Measurements from ENCODE around the gene SLC47A1. TPM values are rescaled to one million over a fixed set of nuclear protein-coding genes. Genes with fewer than 3 reads are reported as not detected.

Gene SLC47A1
- total and polyA plus RNA-seq, 2 of the 4 experiments (the other 2 are of a cell fraction), result not detected

- BruUV-seq (replicated peaks), result no TSS peak
- H3K79me1 ChIP-seq (ENCODE audit: low read depth in 1 of 2, low read length in 2 of 2), result no peaks in the 10 kb centered on the region
- H3K18ac ChIP-seq (ENCODE audit: low read depth, low read length), result no peak overlapping the region
- H4K20me1 ChIP-seq (ENCODE audit: insufficient read depth, low read length), result no peaks in the 10 kb centered on the region
- H2AK9ac ChIP-seq (replicated peaks; ENCODE audit: low read depth, low read length, poor library complexity), result no peak overlapping the region
- ATAC-seq (ENCODE audit: low read depth), result no peak
- H2BK15ac ChIP-seq (ENCODE audit: low read depth, low read length), result no peak overlapping the region
- H2BK120ac ChIP-seq (ENCODE audit: low read depth, low read length), result no peak overlapping the region
- H3K4me1 ChIP-seq (ENCODE audit: control insufficient read depth, insufficient read depth, low read length), result no peaks in the 10 kb centered on the region
- no peaks in the 10 kb centered on the region for H3K36me3 ChIP-seq (ENCODE audit: control insufficient read depth, insufficient read depth, low read length)
- H4K5ac ChIP-seq (ENCODE audit: low read depth, low read length), result no peak overlapping the region
- H2BK20ac ChIP-seq (ENCODE audit: low read depth, low read length), result no peak overlapping the region
- H2AFZ ChIP-seq (replicated peaks; ENCODE audit: low read length, poor library complexity), result no peak overlapping the region
- H3K9me3 ChIP-seq (ENCODE audit: control insufficient read depth, insufficient read depth, low read length), result no peaks in the 10 kb centered on the region
- H3K9me1 ChIP-seq (ENCODE audit: insufficient read depth, low read length), result no peaks in the 10 kb centered on the region
- no peak overlapping the region for H3K14ac ChIP-seq (replicated peaks; ENCODE audit: low read depth, low read length)
- POLR2A ChIA-PET (ENCODE audit: unreplicated experiment), result no interaction called here
- no peak overlapping the region for H4K8ac ChIP-seq (ENCODE audit: low read depth in 2 of 2, low read length in 2 of 2)
- no CpG with 5 or more reads among the region's 13 CpGs for WGBS, 2 experiments (ENCODE audit: extremely low coverage in 2 of 2, insufficient read length in 1 of 2)
- in situ Hi-C loops (cut with MboI; ENCODE audit: low sequenced_read_pairs) (no loop called here), intact Hi-C loops (cut with micrococcal nuclease) (no loop called here), dilution Hi-C loops (cut with HindIII; ENCODE audit: low sequenced_read_pairs, unreplicated experiment) (no loop called here)
- H3K56ac ChIP-seq (ENCODE audit: extremely low read depth, insufficient read depth, low read length), result no peak overlapping the region
- H3K23ac ChIP-seq (ENCODE audit: low read depth, low read length), result no peak overlapping the region
- no peak overlapping the region for H3K9ac ChIP-seq (ENCODE audit: low read depth, low read length)
- H3K27me3 ChIP-seq (ENCODE audit: control insufficient read depth, insufficient read depth, low read length), result peaks cover 46% of the 10 kb centered on the region
- H4K91ac ChIP-seq (ENCODE audit: insufficient read depth, low read depth, low read length), result no peak overlapping the region
- DNase-seq, result no peak
- TF ChIP-seq, protein P1, sequence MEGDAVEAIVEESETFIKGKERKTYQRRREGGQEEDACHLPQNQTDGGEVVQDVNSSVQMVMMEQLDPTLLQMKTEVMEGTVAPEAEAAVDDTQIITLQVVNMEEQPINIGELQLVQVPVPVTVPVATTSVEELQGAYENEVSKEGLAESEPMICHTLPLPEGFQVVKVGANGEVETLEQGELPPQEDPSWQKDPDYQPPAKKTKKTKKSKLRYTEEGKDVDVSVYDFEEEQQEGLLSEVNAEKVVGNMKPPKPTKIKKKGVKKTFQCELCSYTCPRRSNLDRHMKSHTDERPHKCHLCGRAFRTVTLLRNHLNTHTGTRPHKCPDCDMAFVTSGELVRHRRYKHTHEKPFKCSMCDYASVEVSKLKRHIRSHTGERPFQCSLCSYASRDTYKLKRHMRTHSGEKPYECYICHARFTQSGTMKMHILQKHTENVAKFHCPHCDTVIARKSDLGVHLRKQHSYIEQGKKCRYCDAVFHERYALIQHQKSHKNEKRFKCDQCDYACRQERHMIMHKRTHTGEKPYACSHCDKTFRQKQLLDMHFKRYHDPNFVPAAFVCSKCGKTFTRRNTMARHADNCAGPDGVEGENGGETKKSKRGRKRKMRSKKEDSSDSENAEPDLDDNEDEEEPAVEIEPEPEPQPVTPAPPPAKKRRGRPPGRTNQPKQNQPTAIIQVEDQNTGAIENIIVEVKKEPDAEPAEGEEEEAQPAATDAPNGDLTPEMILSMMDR (conservative IDR thresholded peaks at IDR 0.05; ENCODE audit: low read depth, low read length), result no peak
- CTCF ChIA-PET, result no interaction called here
- H3K4me2 ChIP-seq (ENCODE audit: low read depth, low read length), result no peak overlapping the region
- no peak overlapping the region for H3K4ac ChIP-seq (ENCODE audit: low read depth, low read length)
- no peak overlapping the region for H2AK5ac ChIP-seq (ENCODE audit: low read depth, low read length)
- no peak overlapping the region for H3K4me3 ChIP-seq (ENCODE audit: insufficient read depth, low read depth, low read length)
- H3K27ac ChIP-seq (ENCODE audit: insufficient read depth, low read length), result no peak overlapping the region
- H2BK5ac ChIP-seq (ENCODE audit: low read depth, low read length, poor library complexity, severe bottlenecking), result no peak overlapping the region
Measured at GRCh38 chr17:19540706-19541370, 7.2 kb downstream of the SLC47A1 start.

All from IMR-90 (cell line).